IPS-18c (cell line): ENCODE measurements around the gene CREB3.
A peak's percentile ranks its signal among the peaks of the same experiment; 100 is the strongest.

Experiments used
- H3K4me3 ChIP-seq: 2 replicates; pipeline ENCODE4 v1.7.0; 2013; ENCODE audit warnings: low read depth, mild to moderate bottlenecking, low read length, moderate library complexity; ENCODE audit not compliant: insufficient read depth
- H3K9me3 ChIP-seq: one replicate; pipeline ENCODE4 v1.6.1; 2013; ENCODE audit warnings: mild to moderate bottlenecking, low read length, moderate library complexity; ENCODE audit not compliant: control insufficient read depth, insufficient read depth

CREB3 gene

GRCh38 chr9:35756275-35757225 is 24.1 kb downstream of the CREB3 start:
- peak overlapping the region; percentile 94 for H3K4me3 ChIP-seq
- peaks cover 2% of the 10 kb centered on the region for H3K9me3 ChIP-seq

GRCh38 chr9:35757226-35757891 is 24.9 kb downstream of the CREB3 start:
- Histone ChIP-seq H3K9me3 (peaks cover 2% of the 10 kb centered on the region), H3K4me3 (peak overlapping the region; percentile 94)

DNA sequence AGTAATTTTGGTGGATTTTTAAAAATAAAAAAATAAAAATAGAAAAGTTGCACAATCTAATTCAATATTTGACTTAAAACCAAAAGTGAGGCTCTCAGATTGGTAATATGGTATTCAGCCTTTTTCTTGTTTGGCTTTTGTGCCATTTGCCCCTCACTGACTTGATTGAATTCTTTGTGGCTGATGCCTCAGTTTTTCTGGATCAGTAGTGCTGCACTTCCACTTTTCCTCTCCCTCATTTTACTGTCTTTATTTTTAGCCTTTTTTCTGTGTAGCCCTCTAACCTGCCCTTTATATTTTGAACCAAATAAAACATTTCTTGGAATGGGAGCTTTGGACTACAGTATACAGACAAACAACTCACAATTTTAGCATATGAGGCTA is 25.4 kb downstream of the CREB3 start:
- peaks cover 2% of the 10 kb centered on the region for H3K9me3 ChIP-seq
- H3K4me3 ChIP-seq: peak overlapping the region; percentile 94; the same call in 1 of the 2 replicates

GRCh38 chr9:35758475-35759050 is 26.1 kb downstream of the CREB3 start:
- Histone ChIP-seq H3K4me3 (no peak overlapping the region), H3K9me3 (peaks cover 2% of the 10 kb centered on the region)

GRCh38 chr9:35759795-35760194 is 27.3 kb downstream of the CREB3 start:
- Histone ChIP-seq H3K9me3 (peaks cover 2% of the 10 kb centered on the region), H3K4me3 (no peak overlapping the region)

DNA sequence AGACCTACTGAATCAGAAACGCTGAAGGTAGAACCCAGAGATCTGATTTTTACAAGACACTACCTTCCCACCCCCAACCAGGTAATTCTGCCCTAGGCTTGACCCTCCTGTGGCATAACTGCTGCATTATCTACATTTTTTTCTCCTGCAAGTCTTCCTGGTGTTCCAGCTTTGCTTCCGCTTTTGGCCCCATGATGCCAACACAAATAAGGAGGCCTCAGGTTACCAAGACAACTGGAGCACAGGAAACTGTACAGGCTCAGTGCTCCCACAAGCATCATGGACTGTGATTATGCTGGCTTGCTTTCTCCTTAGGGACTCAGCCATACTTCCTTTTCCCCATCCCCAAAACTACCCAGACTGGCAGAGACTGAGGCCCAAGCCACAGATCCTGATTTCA is 28.2 kb downstream of the CREB3 start:
- no peak overlapping the region for H3K4me3 ChIP-seq

GRCh38 chr9:35763181-35763580 is 30.7 kb downstream of the CREB3 start:
- Histone ChIP-seq H3K9me3 (peaks cover 2% of the 10 kb centered on the region), H3K4me3 (no peak overlapping the region)

More for the DNA sequence above, 28.2 kb downstream of the CREB3 start:
- H3K9me3 ChIP-seq: peaks cover 2% of the 10 kb centered on the region

GRCh38 chr9:35763803-35764202 is 31.3 kb downstream of the CREB3 start:
- Histone ChIP-seq H3K9me3 (peaks cover 2% of the 10 kb centered on the region), H3K4me3 (no peak overlapping the region)

DNA sequence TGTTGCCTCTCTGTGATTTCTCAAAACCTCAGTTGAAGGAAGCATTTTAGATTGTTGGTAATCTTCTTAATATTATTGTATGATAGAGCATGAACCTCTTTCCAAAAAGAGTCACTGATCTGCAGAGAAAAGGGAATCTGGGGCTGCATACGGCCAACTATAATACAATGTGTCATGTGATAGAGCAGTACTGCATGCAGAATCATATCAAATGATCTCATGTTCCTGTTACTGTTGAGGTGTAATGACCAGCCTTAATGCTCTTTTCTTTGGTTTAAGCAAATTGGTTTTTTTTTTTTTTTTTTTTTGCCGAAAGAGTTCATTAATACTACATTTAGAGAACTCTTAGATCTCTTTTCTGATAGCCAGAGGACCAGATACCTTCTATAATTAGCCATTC is 34.5 kb downstream of the CREB3 start:
- H3K9me3 ChIP-seq: no peaks in the 10 kb centered on the region
- no peak overlapping the region for H3K4me3 ChIP-seq

DNA sequence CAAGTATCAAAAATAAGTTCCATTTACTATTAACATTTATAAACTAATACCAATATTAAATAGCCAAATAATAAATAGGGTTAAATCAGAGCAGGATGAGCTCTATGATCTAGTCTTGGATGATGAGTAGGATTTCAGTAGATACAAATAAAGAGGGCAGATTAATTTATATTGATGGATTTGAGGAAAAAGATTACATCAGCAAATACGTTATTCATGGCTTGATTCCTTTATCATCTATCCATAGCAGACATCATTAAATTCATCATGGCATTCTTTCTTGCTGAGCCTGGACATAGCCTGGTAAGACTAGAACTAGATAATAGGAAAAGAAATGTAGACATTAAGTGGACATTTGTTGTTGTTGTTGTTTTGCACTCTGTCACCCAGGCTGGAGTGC is 35.0 kb downstream of the CREB3 start:
- Histone ChIP-seq H3K4me3 (no peak overlapping the region), H3K9me3 (no peaks in the 10 kb centered on the region)

DNA sequence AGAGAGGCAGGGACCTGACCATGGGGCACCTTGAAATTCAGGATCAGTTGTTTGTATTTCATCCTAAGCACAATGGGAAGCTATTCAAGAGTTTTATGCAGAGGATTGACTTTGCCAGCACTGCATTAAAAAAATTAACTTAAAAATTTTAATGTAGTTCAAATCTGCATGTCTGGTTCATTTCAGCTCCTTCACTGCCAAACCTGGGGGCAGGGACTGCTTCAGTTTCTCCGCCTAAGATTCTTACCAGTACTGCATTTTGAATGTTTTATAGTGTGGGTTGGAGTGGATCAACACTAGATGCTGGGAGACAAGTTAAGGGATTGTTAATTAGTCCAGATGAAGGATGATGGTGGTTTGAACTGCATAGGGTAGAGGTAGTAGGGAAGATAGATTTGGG is 37.3 kb downstream of the CREB3 start:
- Histone ChIP-seq H3K9me3 (no peaks in the 10 kb centered on the region), H3K4me3 (no peak overlapping the region)

DNA sequence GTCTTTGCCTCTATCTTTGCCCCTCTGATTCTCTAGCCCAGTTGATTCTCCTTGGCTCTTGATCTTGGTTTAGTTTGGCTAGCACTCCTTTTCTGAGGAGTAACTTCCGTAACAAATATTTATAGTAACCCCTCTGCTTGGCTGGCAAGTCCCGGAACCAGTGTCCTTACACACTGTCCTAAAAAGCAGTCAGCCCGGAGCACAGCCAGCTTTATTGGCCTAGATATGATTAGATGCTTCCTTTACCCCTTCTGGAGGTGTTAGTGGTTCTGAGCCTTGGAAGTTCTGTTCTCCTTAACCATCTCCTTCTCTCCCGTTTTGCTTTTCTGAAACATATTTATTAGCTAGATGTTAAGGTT is 38.6 kb downstream of the CREB3 start:
- Histone ChIP-seq H3K9me3 (no peaks in the 10 kb centered on the region), H3K4me3 (no peak overlapping the region)

DNA sequence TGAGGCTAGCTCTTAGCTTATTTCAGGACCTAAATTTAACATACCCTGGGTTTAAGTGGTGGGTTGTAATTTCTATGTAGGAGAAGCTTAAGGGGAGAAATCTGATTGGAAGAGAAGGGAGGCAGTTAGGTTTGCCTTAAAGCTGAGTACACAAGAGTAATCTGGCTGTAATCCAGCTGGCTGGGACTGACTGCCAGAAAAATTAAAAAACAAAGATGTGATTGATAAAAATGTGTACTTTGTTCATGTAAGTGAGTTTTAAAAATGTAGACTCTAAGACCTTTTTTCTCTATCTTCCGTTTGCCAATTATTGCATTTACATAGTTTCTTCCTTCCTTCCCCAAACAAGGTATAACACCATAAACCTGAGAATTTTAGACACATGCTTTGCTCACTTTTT is 39.1 kb downstream of the CREB3 start:
- no peaks in the 10 kb centered on the region for H3K9me3 ChIP-seq
- H3K4me3 ChIP-seq: no peak overlapping the region

DNA sequence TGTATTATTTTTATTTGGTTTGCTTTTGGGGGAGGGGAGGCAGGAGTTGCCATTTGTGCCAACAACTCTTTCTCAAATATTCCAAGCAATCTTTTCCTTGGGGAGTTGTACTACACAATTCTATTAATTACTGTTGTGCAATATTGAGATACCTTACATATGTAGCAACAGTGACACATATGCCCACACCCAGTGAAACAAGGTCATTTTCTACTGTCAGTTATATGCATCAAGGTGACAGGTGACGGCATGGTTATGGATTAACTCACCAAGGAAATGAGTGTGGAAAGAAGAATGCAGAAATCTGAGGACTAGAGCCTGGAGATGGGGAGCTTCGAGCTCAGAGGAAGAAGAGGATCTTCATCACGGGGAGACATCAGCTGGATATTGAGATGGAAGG is 39.5 kb downstream of the CREB3 start:
- Histone ChIP-seq H3K4me3 (no peak overlapping the region), H3K9me3 (no peaks in the 10 kb centered on the region)

DNA sequence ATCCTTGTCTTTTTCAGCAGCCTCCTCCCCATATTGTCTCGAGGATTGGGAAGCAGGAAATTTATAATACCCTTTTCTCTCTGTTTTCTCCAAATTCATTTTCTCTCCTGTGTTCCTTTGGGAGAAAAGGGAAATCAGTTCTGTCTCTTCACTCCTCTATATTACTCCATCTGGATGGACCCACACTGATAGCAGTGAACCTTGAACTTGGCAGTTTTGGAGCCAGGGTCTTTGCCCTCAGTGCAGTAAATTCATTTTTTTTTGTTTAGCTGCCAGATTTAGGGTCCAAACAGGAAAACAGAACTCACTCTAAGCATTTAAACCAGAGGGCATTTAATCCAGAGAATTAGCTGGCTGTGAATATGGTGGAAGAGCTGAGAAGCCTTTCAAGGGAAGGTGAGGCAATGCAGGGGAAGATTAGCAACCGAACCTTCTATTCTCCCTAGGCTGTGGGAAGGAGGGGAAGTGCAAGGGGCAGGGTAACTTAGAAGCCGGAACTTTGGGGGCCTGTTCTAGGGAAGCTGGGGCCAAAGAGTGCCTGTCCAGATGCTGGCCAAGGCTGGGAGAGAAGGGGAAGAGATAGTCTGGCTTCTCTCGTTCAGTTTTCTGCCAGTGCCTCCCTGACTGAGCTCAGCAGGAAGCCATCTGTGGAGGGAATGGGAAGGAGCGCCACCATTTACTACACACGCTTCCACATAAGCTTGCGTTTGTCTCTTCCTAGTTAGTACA is 42.6 kb downstream of the CREB3 start:
- Histone ChIP-seq H3K9me3 (peaks cover under 1% of the 10 kb centered on the region), H3K4me3 (no peak overlapping the region)

GRCh38 chr9:35776018-35776417 is 43.6 kb downstream of the CREB3 start:
- H3K4me3 ChIP-seq: no peak overlapping the region

GRCh38 chr9:35778496-35778895 is 46.0 kb downstream of the CREB3 start:
- no peak overlapping the region for H3K4me3 ChIP-seq
- peaks cover 2% of the 10 kb centered on the region for H3K9me3 ChIP-seq

More at GRCh38 chr9:35776018-35776417, 43.6 kb downstream of the CREB3 start:
- H3K9me3 ChIP-seq: peaks cover 2% of the 10 kb centered on the region
